IMR-90 (cell line): ENCODE results near the gene ANO1. TPM values are rescaled to one million over a fixed set of nuclear protein-coding genes. Genes with fewer than 3 reads are reported as not detected.

Experiments
- ATAC-seq: fragments of 200-7000 bp; cut with Tn5 transposase; 2 replicates; pipeline ENCODE4 v1.9.1; 2020; ENCODE audit warnings: low read depth, mild to moderate bottlenecking, moderate library complexity
- BruUV-seq: library from RNA; stranded (reverse); fragments of 400-500 nt; replicated peaks from 2 replicates; lab custom pipeline; 2021; lab: Mats Ljungman, UMichigan
- CTCF ChIA-PET: fragments of 300-600 bp; formaldehyde crosslinking; extraction: SDS; loops from one replicate; lab custom pipeline; 2021; ENCODE audit warnings: antibody characterized with exemption; lab: Yijun Ruan, JAX
- POLR2A ChIA-PET: fragments of 300-600 bp; sonication (Branson Sonifier 250); formaldehyde crosslinking; loops from one replicate; lab custom pipeline; 2022; ENCODE audit warnings: antibody characterized with exemption; ENCODE audit not compliant: unreplicated experiment; lab: Charles Lee
- DNase-seq: peaks from one replicate; pipeline ENCODE4 v3.0.0; 2013
- H2AFZ ChIP-seq: replicated peaks from 2 replicates; pipeline ENCODE3; 2013; ENCODE audit warnings: low read length, mild to moderate bottlenecking; ENCODE audit not compliant: poor library complexity
- H2AK5ac ChIP-seq: 2 replicates; pipeline ENCODE4 v1.6.1; 2013; ENCODE audit warnings: low read depth, low read length, inconsistent platforms
- H2AK9ac ChIP-seq: replicated peaks from 2 replicates; pipeline ENCODE3; 2013; ENCODE audit warnings: mild to moderate bottlenecking, low read depth, low read length, moderate library complexity; ENCODE audit not compliant: poor library complexity
- H2BK120ac ChIP-seq: 2 replicates; pipeline ENCODE4 v1.6.1; 2013; ENCODE audit warnings: low read depth, low read length, inconsistent platforms
- H2BK15ac ChIP-seq: 3 replicates; pipeline ENCODE4 v1.6.1; 2013; ENCODE audit warnings: low read depth, low read length, inconsistent platforms
- H2BK20ac ChIP-seq: 2 replicates; pipeline ENCODE4 v1.6.1; 2013; ENCODE audit warnings: low read depth, mild to moderate bottlenecking, inconsistent platforms, low read length, moderate library complexity
- H2BK5ac ChIP-seq: 2 replicates; pipeline ENCODE4 v1.6.1; 2013; ENCODE audit warnings: mild to moderate bottlenecking, low read depth, low read length, inconsistent platforms; ENCODE audit not compliant: poor library complexity, severe bottlenecking
- H3K14ac ChIP-seq: replicated peaks from 2 replicates; pipeline ENCODE4 v1.6.1; 2013; ENCODE audit warnings: low read depth, low read length, inconsistent platforms
- H3K18ac ChIP-seq: 2 replicates; pipeline ENCODE4 v1.6.1; 2013; ENCODE audit warnings: low read depth, low read length, control low read depth
- H3K23ac ChIP-seq: 2 replicates; pipeline ENCODE4 v1.6.1; 2013; ENCODE audit warnings: low read depth, low read length, inconsistent platforms
- H3K27ac ChIP-seq: 2 replicates; pipeline ENCODE4 v1.5.1; 2013; ENCODE audit warnings: mild to moderate bottlenecking, control low read depth, low read length; ENCODE audit not compliant: insufficient read depth
- H3K27me3 ChIP-seq: 2 replicates; pipeline ENCODE4 v1.6.1; 2013; ENCODE audit warnings: low read length; ENCODE audit not compliant: control insufficient read depth, insufficient read depth
- H3K36me3 ChIP-seq: 2 replicates; pipeline ENCODE4 v1.6.1; 2013; ENCODE audit warnings: low read length, mixed read lengths; ENCODE audit not compliant: control insufficient read depth, insufficient read depth
- H3K4ac ChIP-seq: 2 replicates; pipeline ENCODE4 v1.6.1; 2013; ENCODE audit warnings: low read depth, low read length, inconsistent platforms
- H3K4me1 ChIP-seq: 2 replicates; pipeline ENCODE4 v1.6.1; 2013; ENCODE audit warnings: low read length, mixed read lengths; ENCODE audit not compliant: control insufficient read depth, insufficient read depth
- H3K4me2 ChIP-seq: 2 replicates; pipeline ENCODE4 v1.6.1; 2013; ENCODE audit warnings: low read depth, mild to moderate bottlenecking, control low read depth, low read length, moderate library complexity
- H3K4me3 ChIP-seq: 2 replicates; pipeline ENCODE4 v1.5.1; 2013; ENCODE audit warnings: low read depth, mild to moderate bottlenecking, control low read depth, low read length, moderate library complexity; ENCODE audit not compliant: insufficient read depth
- H3K56ac ChIP-seq: 2 replicates; pipeline ENCODE4 v1.6.1; 2013; ENCODE audit warnings: low read length, inconsistent platforms; ENCODE audit not compliant: insufficient read depth; ENCODE audit errors: extremely low read depth
- H3K79me1 ChIP-seq, 2 experiments: 2 replicates each; pipeline ENCODE4 v1.6.1; 2013; ENCODE audit warnings: low read length in 2 of 2, inconsistent platforms in 1 of 2, low read depth in 1 of 2
- H3K9ac ChIP-seq: 2 replicates; pipeline ENCODE4 v1.6.1; 2013; ENCODE audit warnings: low read depth, low read length, control low read depth
- H3K9me1 ChIP-seq: 2 replicates; pipeline ENCODE4 v1.6.1; 2013; ENCODE audit warnings: low read length, inconsistent platforms; ENCODE audit not compliant: insufficient read depth
- H3K9me3 ChIP-seq: 2 replicates; pipeline ENCODE4 v1.6.1; 2013; ENCODE audit warnings: low read length; ENCODE audit not compliant: control insufficient read depth, insufficient read depth
- H4K20me1 ChIP-seq: 2 replicates; pipeline ENCODE4 v1.6.1; 2013; ENCODE audit warnings: low read length, inconsistent platforms; ENCODE audit not compliant: insufficient read depth
- H4K5ac ChIP-seq: 2 replicates; pipeline ENCODE4 v1.6.1; 2013; ENCODE audit warnings: mild to moderate bottlenecking, low read depth, low read length, control low read depth
- H4K8ac ChIP-seq, 2 experiments: 2 replicates each; pipeline ENCODE4 v1.6.1; 2013; ENCODE audit warnings: low read depth in 2 of 2, low read length in 2 of 2, control low read depth in 1 of 2, inconsistent platforms in 1 of 2
- H4K91ac ChIP-seq: 2 replicates; pipeline ENCODE4 v1.6.1; 2013; ENCODE audit warnings: low read depth, low read length, inconsistent platforms; ENCODE audit not compliant: insufficient read depth
- BHLHE40 ChIP-seq: fragments of 150-350 bp; IDR thresholded peaks from 2 replicates; pipeline ENCODE4 v1.6.1; 2016; ENCODE audit warnings: mild to moderate bottlenecking, low read depth, low read length
- CEBPB ChIP-seq: IDR thresholded peaks from 2 replicates; pipeline ENCODE4 v1.6.1; 2012; ENCODE audit warnings: low read depth, low read length, improper control_type of control experiment
- CHD1 ChIP-seq: IDR thresholded peaks from 2 replicates; pipeline ENCODE4 v1.6.1; 2012; ENCODE audit warnings: low read depth, low read length, improper control_type of control experiment
- CTCF ChIP-seq: conservative IDR thresholded peaks from 2 replicates; pipeline ENCODE4 v1.5.1; 2012; ENCODE audit warnings: mild to moderate bottlenecking, low read depth, low read length, improper control_type of control experiment
- ELK1 ChIP-seq: fragments of 150-350 bp; IDR thresholded peaks from 2 replicates; pipeline ENCODE4 v1.6.1; 2016; ENCODE audit warnings: low read depth, mild to moderate bottlenecking, low read length, moderate library complexity, borderline replicate concordance
- FOS ChIP-seq: fragments of 150-350 bp; IDR thresholded peaks from 2 replicates; pipeline ENCODE4 v1.6.1; 2016; ENCODE audit warnings: low read depth, low read length
- MAZ ChIP-seq: IDR thresholded peaks from 2 replicates; pipeline ENCODE4 v1.6.1; 2012; ENCODE audit warnings: low read depth, mild to moderate bottlenecking, low read length, improper control_type of control experiment, moderate library complexity, borderline replicate concordance
- MXI1 ChIP-seq: IDR thresholded peaks from 2 replicates; pipeline ENCODE4 v1.6.1; 2012; ENCODE audit warnings: low read depth, mild to moderate bottlenecking, low read length, moderate library complexity, borderline replicate concordance
- NFE2L2 ChIP-seq: fragments of 150-350 bp; IDR thresholded peaks from 2 replicates; pipeline ENCODE4 v1.6.1; 2016; ENCODE audit warnings: low read depth, mild to moderate bottlenecking, low read length
- POLR2A ChIP-seq: IDR thresholded peaks from 2 replicates; pipeline ENCODE4 v1.6.1; 2012; ENCODE audit warnings: mild to moderate bottlenecking, low read depth, low read length
- RAD21 ChIP-seq: IDR thresholded peaks from 2 replicates; pipeline ENCODE4 v1.6.1; 2012; ENCODE audit warnings: low read length, improper control_type of control experiment
- RCOR1 ChIP-seq: IDR thresholded peaks from 2 replicates; pipeline ENCODE4 v1.6.1; 2012; ENCODE audit warnings: mild to moderate bottlenecking, low read length, improper control_type of control experiment; ENCODE audit not compliant: insufficient replicate concordance
- RFX5 ChIP-seq: IDR thresholded peaks from 2 replicates; pipeline ENCODE4 v1.8.0; 2012; ENCODE audit warnings: low read depth, mild to moderate bottlenecking, low read length, moderate library complexity
- USF2 ChIP-seq: fragments of 150-350 bp; IDR thresholded peaks from 2 replicates; pipeline ENCODE4 v1.6.1; 2017; ENCODE audit warnings: mild to moderate bottlenecking, antibody characterized with exemption, low read length, low read depth
- WGBS, 2 experiments: methylation state at CpG; one replicate each; pipeline versions ENCODE4 v1.1.5 to v1.1.7; 2013; ENCODE audit warnings: missing lambda C conversion rate in 2 of 2; ENCODE audit not compliant: insufficient read length in 1 of 2; ENCODE audit errors: extremely low coverage in 2 of 2; 5-methylcytosine and 5-hydroxymethylcytosine counted together
- dilution Hi-C: fragments of 300-500 bp; cut with HindIII; formaldehyde crosslinking; loops from one replicate; pipeline ENCODE4 v1.14.3; 2018; ENCODE audit warnings: low sequenced_read_pairs; ENCODE audit not compliant: unreplicated experiment
- in situ Hi-C: fragments of 300-500 bp; cut with MboI; formaldehyde crosslinking; loops from 3 replicates; pipeline ENCODE4 v1.14.3; 2019; ENCODE audit warnings: low sequenced_read_pairs, inconsistent platforms, mixed read lengths
- intact Hi-C: fragments of 100-400 bp; cut with micrococcal nuclease; formaldehyde crosslinking; loops from 2 replicates; pipeline ENCODE4 v1.10.0; 2022
- polyA plus RNA-seq, 3 experiments: library from polyadenylated mRNA; depleted of rRNA; stranded (reverse); fragments of >200 nt; gene quantifications; 2 replicates each; pipeline ENCODE4 v1.2.3, GENCODE V29; 2012; ENCODE audit warnings: low replicate concordance in 1 of 3
- total RNA-seq: library from RNA; depleted of rRNA; stranded (reverse); fragments of >200 nt; gene quantifications from 2 replicates; pipeline ENCODE4 v1.2.3, GENCODE V29; 2012

Gene ANO1
- total and polyA plus RNA-seq, 2 of the 4 experiments (the other 2 are of a cell fraction): 4.1 to 10.7 TPM

DNA sequence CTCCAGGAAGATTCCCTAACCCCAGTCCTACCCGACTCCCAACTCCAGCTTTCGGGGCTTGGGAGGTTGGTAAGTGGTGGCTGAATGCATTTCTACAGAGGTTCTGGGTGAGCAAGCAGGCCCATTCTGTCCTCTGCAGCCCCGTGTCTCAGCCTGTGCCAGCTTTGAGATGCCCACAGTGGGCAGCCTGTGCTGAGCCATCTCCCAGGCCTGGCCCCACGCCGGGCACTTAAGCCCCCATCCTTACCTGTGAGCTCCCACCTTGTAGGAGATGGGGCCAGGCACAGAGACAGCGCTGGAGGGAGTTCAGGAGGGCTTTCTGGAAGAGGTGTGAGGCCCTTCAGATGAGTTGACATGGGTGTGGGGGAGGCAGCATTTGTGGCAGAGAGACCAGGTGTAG is 54.5 kb downstream of the ANO1 start:
- Histone ChIP-seq H4K91ac (no peak overlapping the region), H4K20me1 (no peaks in the 10 kb centered on the region), H3K56ac (no peak overlapping the region), H2AK5ac (no peak overlapping the region), H2AFZ (no peak overlapping the region), H3K14ac (no peak overlapping the region), H3K27me3 (no peaks in the 10 kb centered on the region), H4K8ac (no peak overlapping the region), H4K5ac (no peak overlapping the region), H3K79me1 (peaks cover 0 to 10% of the 10 kb centered on the region in 2 experiments; a peak in 1 of 4 replicates), H3K9ac (no peak overlapping the region), H2BK5ac (no peak overlapping the region), H2BK15ac (no peak overlapping the region), H2BK120ac (no peak overlapping the region), H3K4me3 (no peak overlapping the region), H2AK9ac (no peak overlapping the region), H2BK20ac (no peak overlapping the region), H3K27ac (no peak overlapping the region), H3K9me3 (no peaks in the 10 kb centered on the region), H3K4ac (no peak overlapping the region), H3K4me1 (peaks cover 12% of the 10 kb centered on the region), H3K4me2 (no peak overlapping the region), H3K9me1 (peaks cover 13% of the 10 kb centered on the region; the same call in 1 of the 2 replicates), H3K23ac (no peak overlapping the region), H3K36me3 (peaks cover 12% of the 10 kb centered on the region; the same call in 1 of the 2 replicates), H3K18ac (no peak overlapping the region)
- intact Hi-C loops: no loop called here
- no TSS peak for BruUV-seq
- CTCF ChIA-PET: no interaction called here
- ATAC-seq (no peak), DNase-seq (no peak)
- POLR2A ChIA-PET: no interaction called here
- TF ChIP-seq RFX5 (no peak), CHD1 (no peak), BHLHE40 (no peak), RAD21 (no peak), ELK1 (no peak), MXI1 (no peak), NFE2L2 (no peak), USF2 (no peak), CEBPB (no peak), POLR2A (no peak), RCOR1 (no peak), CTCF (no peak), MAZ (no peak), FOS (no peak)
- dilution Hi-C loops: no loop called here
- no CpG with 5 or more reads among the region's 6 CpGs for WGBS, 2 experiments
- in situ Hi-C loops: no loop called here
